NCI-H1694 (cell line): ENCODE measurements around the gene BSND.

Experiments used
- DNase-seq: peaks from one replicate; lab custom pipeline; 2025; lab: John Stamatoyannopoulos, UW

BSND gene

GRCh38 chr1:54994355-54994990 is 4.3 kb upstream of the BSND start:
- no peak for DNase-seq

GRCh38 chr1:54995013-54995760 is 3.5 kb upstream of the BSND start:
- DNase-seq, result no peak

GRCh38 chr1:54995835-54996234 is 2.9 kb upstream of the BSND start:
- no peak for DNase-seq

GRCh38 chr1:54996359-54996868 is 2.3 kb upstream of the BSND start:
- peak; percentile 68 for DNase-seq

- no peak for DNase-seq
These were observed 1.6 kb upstream of the BSND start for GRCh38 chr1:54996869-54997710.

- no peak for DNase-seq
These were observed 1.1 kb upstream of the BSND start for GRCh38 chr1:54997711-54997986.

GRCh38 chr1:54998100-54998499 is 633 bp upstream of the BSND start:
- no peak for DNase-seq

GRCh38 chr1:55000110-55001085 is 1.7 kb downstream of the BSND start:
- DNase-seq, result no peak

GRCh38 chr1:55001311-55001710 is 2.6 kb downstream of the BSND start:
- no peak for DNase-seq

GRCh38 chr1:55002686-55003085 is 4.0 kb downstream of the BSND start:
- no peak for DNase-seq

GRCh38 chr1:55005351-55006140 is 6.8 kb downstream of the BSND start:
- no peak for DNase-seq

GRCh38 chr1:55006931-55007330 is 8.2 kb downstream of the BSND start:
- no peak for DNase-seq

- no peak for DNase-seq
These were observed 8.9 kb downstream of the BSND start for GRCh38 chr1:55007625-55008024.

- no peak for DNase-seq
These were observed 11.6 kb downstream of the BSND start for GRCh38 chr1:55010194-55010886.

- no peak for DNase-seq
These were observed 12.1 kb downstream of the BSND start for GRCh38 chr1:55010887-55011217.

GRCh38 chr1:55012661-55013060 is 13.9 kb downstream of the BSND start:
- DNase-seq, result no peak

- DNase-seq, result no peak
These were observed 16.4 kb downstream of the BSND start for GRCh38 chr1:55015123-55015522.

- DNase-seq, result no peak
These were observed 17.2 kb downstream of the BSND start for GRCh38 chr1:55015731-55016620.

GRCh38 chr1:55018395-55018794 is 19.7 kb downstream of the BSND start:
- DNase-seq, result no peak
